Activated T-cell treated with anti-CD3 and anti-CD28 coated beads, Interleukin-2, amount 50 U/mL, for 72 hours (primary cell): ENCODE data around the gene GPC1. TPM values are rescaled to one million over a fixed set of nuclear protein-coding genes. Genes with fewer than 3 reads are reported as not detected.

Experiments used
- ATAC-seq, 2 donors: fragments of 150-1000 bp; cut with Tn5 transposase; replicated peaks in 1 of 2; 2 replicates each; pipeline ENCODE4 v1.10.0; 2021; ENCODE audit warnings: moderate library complexity in 2 of 2, mild to moderate bottlenecking in 1 of 2
- DNase-seq, 2 donors: peaks; one replicate each; pipeline ENCODE4 v3.0.0; 2021 to 2022; ENCODE audit warnings: mixed read lengths in 1 of 2
- H3K27ac Mint-ChIP-seq: one replicate; pipeline ENCODE4 v1.8.0; 2022; ENCODE audit warnings: mild to moderate bottlenecking, moderate library complexity, mixed read lengths
- H3K27me3 Mint-ChIP-seq: one replicate; pipeline ENCODE4 v1.8.0; 2022; ENCODE audit warnings: low read depth, mixed read lengths
- H3K36me3 Mint-ChIP-seq, 2 donors: one replicate each; pipeline ENCODE4 v1.8.0; 2022; ENCODE audit warnings: mixed read lengths in 2 of 2, mild to moderate bottlenecking in 1 of 2; ENCODE audit not compliant: insufficient read depth in 2 of 2
- H3K4me1 Mint-ChIP-seq: one replicate; pipeline ENCODE4 v1.8.0; 2022; ENCODE audit warnings: low read depth, mixed read lengths
- H3K4me3 Mint-ChIP-seq, 2 donors: one replicate each; pipeline ENCODE4 v1.8.0; 2022; ENCODE audit warnings: mild to moderate bottlenecking in 2 of 2, mixed read lengths in 2 of 2, moderate library complexity in 2 of 2
- H3K9me3 Mint-ChIP-seq, 2 donors: one replicate each; pipeline ENCODE4 v1.8.0; 2022; ENCODE audit warnings: mixed read lengths in 2 of 2
- total RNA-seq, 2 donors: library from RNA; stranded (reverse); gene quantifications; one replicate each; pipeline ENCODE4 v1.2.3, GENCODE V29; 2022

GPC1 gene
- total RNA-seq, 2 donors from 2014 or later, result 3.2 to 3.6 TPM

DNA sequence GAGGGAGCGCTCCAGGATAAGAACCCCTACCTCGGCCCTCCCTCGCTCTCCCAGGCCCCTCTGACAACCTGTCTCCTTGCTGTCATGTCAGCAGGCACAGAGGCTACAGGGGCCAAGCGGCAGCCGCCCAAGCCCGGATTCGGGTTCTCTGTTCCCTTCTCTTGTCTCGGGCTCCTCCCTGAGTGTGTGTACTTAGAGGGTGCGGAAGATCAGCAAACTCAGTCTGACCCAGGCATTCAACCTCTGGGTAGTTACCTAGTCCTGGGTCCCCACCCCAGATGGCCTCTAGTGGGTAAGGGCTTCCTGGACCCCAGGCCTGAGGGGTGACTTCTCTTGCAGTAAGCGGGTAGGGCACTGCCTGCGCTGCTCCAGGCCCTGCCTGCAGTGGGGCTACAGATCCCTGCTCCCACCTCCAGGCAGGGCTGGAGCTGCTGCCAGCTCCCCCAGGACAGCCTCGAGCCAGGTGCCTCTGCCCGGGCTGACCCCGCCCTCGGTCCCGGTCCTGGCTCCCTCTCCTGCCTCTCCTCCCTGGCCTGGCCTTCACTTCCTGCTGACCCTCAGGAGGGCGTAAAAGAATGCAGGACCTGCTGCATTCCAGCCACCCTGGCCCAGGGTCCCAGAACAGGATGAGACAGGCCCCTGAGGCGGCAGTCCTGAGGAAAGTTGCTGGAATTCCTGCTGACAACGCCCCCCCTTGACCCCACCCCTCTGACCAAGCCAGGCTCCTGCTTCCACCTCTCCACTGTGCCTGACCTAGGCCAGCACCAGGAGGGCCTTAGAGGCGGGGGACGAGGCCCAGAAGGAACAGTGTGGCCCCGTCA lies 22.0 kb downstream of the GPC1 start:
- DNase-seq (no peak), ATAC-seq (no peak)

DNA sequence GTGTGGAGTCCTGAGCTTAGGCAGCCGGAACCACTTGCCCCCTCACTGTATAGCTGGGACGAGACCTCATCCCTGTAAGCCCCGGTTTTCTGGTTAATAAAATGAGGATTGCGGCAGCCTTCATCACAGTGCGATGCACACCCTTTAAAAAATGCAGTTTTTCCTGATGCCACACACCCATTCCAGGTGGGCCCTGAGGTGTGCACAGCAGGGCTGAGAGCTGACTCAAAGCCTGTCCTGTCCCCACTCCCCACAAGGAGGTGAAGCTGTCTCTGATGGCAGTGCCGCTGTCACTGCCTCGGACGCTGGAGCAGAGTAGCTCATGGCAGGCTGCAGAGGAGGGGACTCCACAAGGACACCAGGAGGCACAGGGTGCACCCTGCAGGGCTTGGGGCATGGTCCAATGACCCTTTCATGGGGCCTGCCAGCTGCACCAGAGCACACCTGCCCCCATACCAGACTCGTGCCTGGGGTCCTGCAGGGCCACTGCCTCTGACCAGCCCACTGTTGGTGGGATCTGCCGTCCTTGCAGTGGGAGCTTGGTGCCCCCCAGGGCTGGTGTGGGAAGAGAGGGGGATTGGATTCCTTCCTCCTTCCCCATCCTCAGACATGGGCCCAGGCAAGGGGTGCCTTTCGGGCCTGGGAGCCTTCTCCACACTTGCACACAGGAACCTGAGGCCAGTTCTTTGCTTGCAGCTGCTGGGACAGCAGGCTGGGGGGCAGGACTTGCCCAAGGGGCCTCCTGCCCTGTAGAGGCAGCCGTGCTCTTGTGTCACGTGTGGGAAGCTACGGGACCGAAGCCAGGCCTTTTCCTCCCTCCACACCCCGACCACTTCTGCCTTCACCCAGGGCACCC lies 22.8 kb downstream of the GPC1 start:
- Mint-ChIP-seq H3K27me3 (peaks cover 13% of the 10 kb centered on the region), H3K36me3 (no peaks in the 10 kb centered on the region), H3K4me3 (no peak overlapping the region), H3K27ac (no peak overlapping the region), H3K9me3 (no peaks in the 10 kb centered on the region), H3K4me1 (peaks cover 11% of the 10 kb centered on the region)
- DNase-seq (no peak), ATAC-seq (peak in 1 of 2 donors; percentile 8)

More for the DNA sequence above, 22.0 kb downstream of the GPC1 start:
- Mint-ChIP-seq H3K9me3 (no peaks in the 10 kb centered on the region), H3K36me3 (no peaks in the 10 kb centered on the region), H3K27ac (no peak overlapping the region), H3K4me1 (peaks cover 11% of the 10 kb centered on the region), H3K27me3 (peaks cover 13% of the 10 kb centered on the region), H3K4me3 (no peak overlapping the region)

DNA sequence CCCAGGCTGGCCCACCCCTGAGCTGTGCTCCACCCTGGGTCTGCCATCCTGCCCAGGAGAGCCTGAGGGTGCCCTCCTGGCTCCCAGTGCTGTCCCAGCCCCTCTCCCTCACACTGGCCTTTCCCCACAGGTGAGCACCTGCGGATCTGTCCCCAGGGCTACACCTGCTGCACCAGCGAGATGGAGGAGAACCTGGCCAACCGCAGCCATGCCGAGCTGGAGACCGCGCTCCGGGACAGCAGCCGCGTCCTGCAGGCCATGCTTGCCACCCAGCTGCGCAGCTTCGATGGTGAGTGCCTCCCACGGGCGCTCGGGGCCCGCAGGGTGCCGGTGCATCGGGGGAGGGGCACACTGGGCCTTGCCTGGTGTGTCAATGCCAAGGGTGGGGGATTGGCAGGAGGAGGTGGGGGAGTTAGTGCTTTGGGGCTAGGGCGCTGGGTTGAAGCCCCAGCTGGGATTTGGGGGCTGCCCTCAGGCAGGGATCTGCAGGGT lies 23.5 kb downstream of the GPC1 start:
- no peaks in the 10 kb centered on the region for H3K36me3 Mint-ChIP-seq
- ATAC-seq, result no peak
- H3K4me3 Mint-ChIP-seq, result no peak overlapping the region
- H3K4me1 Mint-ChIP-seq, result peaks cover 10% of the 10 kb centered on the region
- no peaks in the 10 kb centered on the region for H3K9me3 Mint-ChIP-seq
- peaks cover 12% of the 10 kb centered on the region for H3K27me3 Mint-ChIP-seq
- H3K27ac Mint-ChIP-seq, result no peak overlapping the region
- no peak for DNase-seq

DNA sequence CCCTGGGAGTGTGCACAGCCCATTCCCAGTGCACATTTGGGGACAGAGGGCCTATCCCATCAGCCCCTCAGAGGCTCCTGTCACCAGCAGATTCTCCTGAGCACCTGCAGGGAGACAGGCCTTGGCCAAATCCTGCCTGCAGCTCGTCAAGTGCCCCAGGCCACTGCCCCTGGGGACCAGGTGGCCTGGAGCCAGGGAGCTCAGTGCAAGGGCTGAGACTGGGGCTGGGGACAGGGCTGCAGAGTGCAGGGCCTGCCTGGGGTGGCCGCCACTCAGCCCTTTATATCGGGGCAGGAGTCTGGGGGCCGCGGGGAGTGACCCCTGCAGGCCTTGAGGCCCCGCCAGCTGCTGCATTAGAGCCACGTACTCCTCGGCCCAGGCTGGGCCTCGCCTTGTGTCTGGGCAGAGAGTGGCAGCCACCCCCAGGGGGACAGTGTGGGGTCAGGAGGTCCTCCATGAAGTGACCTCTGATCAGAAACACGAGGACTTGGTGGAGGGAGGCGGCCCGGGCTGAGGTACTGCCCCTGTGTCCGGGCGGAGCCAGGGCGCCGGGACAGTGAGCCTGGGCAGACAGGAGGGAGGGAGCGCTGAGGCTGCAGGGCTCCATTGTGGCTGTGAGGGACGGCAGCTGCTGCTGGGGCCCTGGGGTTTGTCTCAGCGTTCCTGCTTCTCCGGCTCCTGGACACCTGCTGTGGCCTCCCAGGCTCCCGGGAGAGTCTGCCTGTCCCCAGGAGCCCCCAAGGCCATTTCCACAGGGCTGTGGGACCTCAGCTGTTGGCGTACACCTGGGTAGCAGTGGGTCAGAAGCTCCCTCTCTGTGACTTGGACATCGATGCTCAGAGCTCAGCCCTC lies 24.2 kb downstream of the GPC1 start:
- Mint-ChIP-seq H3K4me1 (peaks cover 4% of the 10 kb centered on the region), H3K27me3 (peaks cover 5% of the 10 kb centered on the region), H3K27ac (no peak overlapping the region), H3K36me3 (no peaks in the 10 kb centered on the region), H3K9me3 (no peaks in the 10 kb centered on the region), H3K4me3 (no peak overlapping the region)
- ATAC-seq (no peak), DNase-seq (peak in 1 of 2 donors; percentile 0)

DNA sequence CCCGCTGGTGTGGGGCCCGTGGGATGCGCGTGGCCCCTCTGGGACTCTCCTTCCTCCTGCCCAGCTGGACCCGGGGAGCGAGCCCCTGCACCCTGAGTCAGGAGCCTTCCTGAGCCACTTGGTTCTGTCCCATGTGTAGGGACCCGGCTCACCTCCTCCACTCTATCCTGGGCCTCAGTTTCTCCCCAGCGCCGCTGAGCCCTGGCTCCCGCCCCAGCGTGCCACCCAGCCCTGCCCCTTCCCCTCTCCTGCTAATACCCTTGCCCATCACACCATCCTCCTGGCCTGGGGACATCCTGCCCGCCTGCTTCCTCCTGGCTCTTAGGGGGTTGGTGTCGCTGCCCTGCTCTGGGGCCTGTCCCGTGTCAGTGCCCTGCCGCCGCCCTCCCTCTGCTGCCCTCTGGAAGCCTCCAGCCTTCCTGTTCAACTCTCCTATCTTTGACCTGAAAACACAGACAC lies 24.8 kb downstream of the GPC1 start:
- ATAC-seq (no peak), DNase-seq (peak in 1 of 2 donors; percentile 0)
- Mint-ChIP-seq H3K4me3 (no peak overlapping the region), H3K4me1 (no peaks in the 10 kb centered on the region), H3K27ac (no peak overlapping the region), H3K9me3 (no peaks in the 10 kb centered on the region), H3K36me3 (no peaks in the 10 kb centered on the region), H3K27me3 (no peaks in the 10 kb centered on the region)

DNA sequence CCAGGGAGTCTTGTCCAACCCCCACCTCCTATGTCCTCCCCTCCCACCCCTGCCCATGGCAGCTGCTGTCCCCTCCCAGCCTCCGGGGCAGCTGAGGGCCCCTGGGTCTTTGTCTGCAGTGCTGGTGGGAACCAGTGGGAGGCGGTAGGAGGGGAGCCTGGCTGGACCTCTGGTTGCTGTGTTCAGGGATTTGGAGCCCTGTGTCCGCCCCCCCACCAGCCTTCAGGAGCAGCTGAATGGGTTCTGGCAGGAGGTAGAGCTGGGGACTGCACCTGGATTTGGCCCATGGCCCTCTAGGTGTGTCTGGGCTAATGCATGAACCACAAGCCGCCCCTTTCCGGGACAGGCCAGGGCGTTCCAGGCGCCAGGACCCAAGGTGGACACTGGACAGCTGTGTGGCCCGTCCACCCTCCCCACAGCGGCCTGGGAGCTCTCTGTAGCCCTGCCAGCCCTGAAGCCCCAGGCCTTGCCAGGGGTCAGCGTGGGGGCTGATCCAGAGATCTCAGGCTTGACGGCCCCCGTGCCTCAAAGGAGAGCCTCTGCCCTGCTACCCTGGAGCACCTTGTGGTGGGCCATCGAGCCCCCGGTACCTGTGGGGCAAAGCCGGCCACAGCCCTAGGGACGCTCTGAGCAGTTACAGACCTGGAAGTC lies 25.4 kb downstream of the GPC1 start:
- Mint-ChIP-seq H3K27ac (no peak overlapping the region), H3K36me3 (no peaks in the 10 kb centered on the region), H3K9me3 (no peaks in the 10 kb centered on the region), H3K4me3 (no peak overlapping the region), H3K4me1 (no peaks in the 10 kb centered on the region), H3K27me3 (no peaks in the 10 kb centered on the region)
- ATAC-seq, result no peak
- DNase-seq, result peak in 1 of 2 donors; percentile 0

DNA sequence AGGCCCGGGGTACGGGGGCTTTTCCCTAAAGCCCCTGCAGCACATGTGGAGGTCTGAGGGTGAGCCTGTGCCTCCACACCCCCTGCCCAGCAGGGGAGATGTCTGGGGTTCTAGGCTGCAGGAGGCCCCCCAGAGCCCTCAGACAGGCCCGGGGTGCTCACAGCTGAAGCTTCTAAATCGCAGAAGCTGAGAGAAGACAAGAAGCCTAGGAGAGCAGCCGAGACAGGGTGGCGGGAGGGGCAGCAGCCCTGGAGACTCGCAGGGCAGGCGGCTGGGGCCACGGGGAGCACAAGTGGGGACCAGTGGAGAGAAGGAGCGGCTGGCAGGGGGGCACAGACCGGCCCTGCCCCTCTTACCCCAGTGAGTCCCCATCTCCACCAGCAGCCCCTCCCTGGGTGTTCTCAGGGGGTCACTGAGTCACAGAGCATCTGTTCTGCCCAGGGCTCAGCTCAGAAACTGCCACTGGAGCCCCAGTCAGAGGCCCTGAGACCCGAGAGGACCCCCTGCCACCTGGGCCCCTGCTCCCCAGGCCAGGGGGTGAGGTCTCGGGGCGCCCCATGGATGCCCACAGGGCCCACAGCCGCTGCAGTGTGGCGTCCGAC lies 26.1 kb downstream of the GPC1 start:
- H3K27me3 Mint-ChIP-seq, result no peaks in the 10 kb centered on the region
- DNase-seq (no peak), ATAC-seq (no peak)
- no peak overlapping the region for H3K27ac Mint-ChIP-seq
- no peak overlapping the region for H3K4me3 Mint-ChIP-seq
- no peaks in the 10 kb centered on the region for H3K9me3 Mint-ChIP-seq
- H3K4me1 Mint-ChIP-seq, result no peaks in the 10 kb centered on the region
- no peaks in the 10 kb centered on the region for H3K36me3 Mint-ChIP-seq

DNA sequence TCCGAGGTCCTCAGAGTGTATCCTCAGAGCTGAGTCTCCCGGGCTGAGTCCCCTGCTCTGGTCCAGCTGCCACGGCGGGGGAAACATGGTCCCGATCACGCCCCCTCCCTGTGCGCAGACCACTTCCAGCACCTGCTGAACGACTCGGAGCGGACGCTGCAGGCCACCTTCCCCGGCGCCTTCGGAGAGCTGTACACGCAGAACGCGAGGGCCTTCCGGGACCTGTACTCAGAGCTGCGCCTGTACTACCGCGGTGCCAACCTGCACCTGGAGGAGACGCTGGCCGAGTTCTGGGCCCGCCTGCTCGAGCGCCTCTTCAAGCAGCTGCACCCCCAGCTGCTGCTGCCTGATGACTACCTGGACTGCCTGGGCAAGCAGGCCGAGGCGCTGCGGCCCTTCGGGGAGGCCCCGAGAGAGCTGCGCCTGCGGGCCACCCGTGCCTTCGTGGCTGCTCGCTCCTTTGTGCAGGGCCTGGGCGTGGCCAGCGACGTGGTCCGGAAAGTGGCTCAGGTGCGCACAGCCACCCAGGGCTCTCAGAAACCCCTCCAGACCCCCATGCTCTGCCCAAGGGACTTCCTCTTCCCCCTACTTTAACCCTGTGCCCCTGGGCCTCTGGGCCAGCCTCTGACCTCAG lies 26.7 kb downstream of the GPC1 start:
- no peak overlapping the region for H3K4me3 Mint-ChIP-seq
- H3K27me3 Mint-ChIP-seq, result no peaks in the 10 kb centered on the region
- no peaks in the 10 kb centered on the region for H3K9me3 Mint-ChIP-seq
- no peaks in the 10 kb centered on the region for H3K4me1 Mint-ChIP-seq
- DNase-seq, result no peak
- no peak for ATAC-seq
- H3K27ac Mint-ChIP-seq, result no peak overlapping the region
- no peaks in the 10 kb centered on the region for H3K36me3 Mint-ChIP-seq

DNA sequence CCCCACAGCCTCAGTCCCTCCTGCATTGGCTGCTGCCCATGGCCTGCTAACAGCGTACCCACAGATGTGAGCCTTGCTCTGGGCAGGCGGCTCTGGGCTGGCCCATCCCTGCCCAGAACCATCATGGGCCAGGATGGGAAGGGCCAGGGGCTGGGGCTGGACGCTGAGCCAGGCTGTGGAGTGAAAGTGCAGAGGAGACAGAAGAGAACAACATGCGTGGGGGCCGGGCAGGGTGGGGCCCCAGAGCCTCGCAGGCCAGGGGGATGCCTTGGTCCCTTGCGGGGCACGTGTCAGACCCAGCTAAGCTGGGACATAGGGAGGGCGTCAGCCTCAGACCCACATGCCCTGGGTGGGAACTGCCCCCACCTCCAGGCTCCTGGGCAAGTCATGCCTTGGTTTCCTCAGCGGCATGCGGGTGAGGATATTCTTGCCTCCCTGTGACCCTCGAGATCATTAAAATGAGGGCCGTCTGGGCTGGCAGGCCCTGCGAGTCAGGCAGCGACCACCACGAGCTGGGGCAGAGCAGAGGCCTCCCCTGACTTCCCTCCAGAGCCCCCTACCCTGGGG lies 27.3 kb downstream of the GPC1 start:
- ATAC-seq (no peak), DNase-seq (no peak)
- no peaks in the 10 kb centered on the region for H3K36me3 Mint-ChIP-seq
- H3K27me3 Mint-ChIP-seq, result no peaks in the 10 kb centered on the region
- no peak overlapping the region for H3K4me3 Mint-ChIP-seq
- H3K4me1 Mint-ChIP-seq, result no peaks in the 10 kb centered on the region
- H3K9me3 Mint-ChIP-seq, result no peaks in the 10 kb centered on the region
- H3K27ac Mint-ChIP-seq, result no peak overlapping the region

DNA sequence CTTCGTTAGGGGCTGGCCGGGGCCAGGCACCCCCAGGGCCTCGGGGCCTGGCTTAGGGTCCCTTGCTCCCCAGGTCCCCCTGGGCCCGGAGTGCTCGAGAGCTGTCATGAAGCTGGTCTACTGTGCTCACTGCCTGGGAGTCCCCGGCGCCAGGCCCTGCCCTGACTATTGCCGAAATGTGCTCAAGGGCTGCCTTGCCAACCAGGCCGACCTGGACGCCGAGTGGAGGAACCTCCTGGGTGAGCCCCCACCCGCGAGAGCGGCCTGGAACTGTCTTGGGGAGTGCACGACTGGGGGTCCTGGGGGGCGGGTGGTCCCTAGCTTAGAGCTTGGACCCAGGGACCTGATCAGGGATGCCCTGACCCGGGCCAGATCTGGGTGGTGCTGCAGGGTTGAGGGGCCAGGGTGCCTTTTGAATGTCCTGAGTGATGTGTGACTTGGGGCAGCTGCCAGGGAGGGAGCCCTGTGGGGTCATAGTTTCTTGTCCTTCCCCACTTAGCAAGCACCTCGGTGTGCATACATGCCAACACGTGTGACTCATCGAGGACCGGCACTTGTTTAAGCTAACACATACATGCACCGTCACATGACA lies 27.9 kb downstream of the GPC1 start:
- Mint-ChIP-seq H3K27ac (no peak overlapping the region), H3K4me3 (no peak overlapping the region), H3K4me1 (no peaks in the 10 kb centered on the region), H3K36me3 (no peaks in the 10 kb centered on the region), H3K27me3 (no peaks in the 10 kb centered on the region), H3K9me3 (no peaks in the 10 kb centered on the region)
- ATAC-seq (no peak), DNase-seq (no peak)

DNA sequence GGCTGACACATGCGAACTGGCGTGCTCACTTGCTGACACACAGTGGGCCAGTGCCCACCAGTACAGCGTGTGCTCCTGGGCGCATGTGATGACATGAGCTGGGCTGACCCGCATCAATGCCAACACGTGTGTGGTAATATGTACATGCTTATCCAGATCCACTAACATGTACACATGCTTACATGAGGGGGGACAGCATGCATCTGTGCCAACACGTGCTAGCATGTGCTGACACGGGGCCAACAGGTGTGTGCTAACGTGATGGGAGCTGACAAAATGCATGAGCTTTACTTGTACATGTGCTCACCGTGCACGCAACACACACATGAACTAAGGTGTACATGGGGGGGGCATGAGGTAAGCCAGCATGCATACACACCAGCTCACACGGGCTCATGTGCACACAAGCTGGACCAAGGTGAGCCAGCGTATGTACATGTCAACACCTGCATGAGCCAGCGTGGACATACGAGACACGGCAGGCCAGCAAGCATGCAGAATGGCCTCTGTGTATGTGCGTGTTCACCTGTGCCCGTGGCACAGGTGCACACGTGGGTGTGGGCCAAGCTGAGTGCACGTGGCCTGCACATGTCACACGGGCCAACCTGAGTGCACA lies 28.5 kb downstream of the GPC1 start:
- no peak overlapping the region for H3K4me3 Mint-ChIP-seq

More for the DNA sequence above, 28.5 kb downstream of the GPC1 start:
- DNase-seq (no peak), ATAC-seq (no peak)
- Mint-ChIP-seq H3K27ac (no peak overlapping the region), H3K36me3 (no peaks in the 10 kb centered on the region), H3K9me3 (no peaks in the 10 kb centered on the region), H3K4me1 (no peaks in the 10 kb centered on the region), H3K27me3 (no peaks in the 10 kb centered on the region)
